Esophagus muscularis mucosa (tissue), 3 donors: Measurements from ENCODE around the gene HCCS.

Experiments used
- CTCF ChIP-seq, 3 experiments: fragments of 200-600 bp in 2 of 3; fragments of 450-650 bp in 1 of 3; sonication (generic) in 2 of 3; IDR thresholded peaks; one replicate each; pipeline ENCODE4 v1.5.1; 2017 to 2019; ENCODE audit warnings: antibody characterized with exemption in 3 of 3, mild to moderate bottlenecking in 2 of 3, moderate library complexity in 1 of 3
- POLR2A ChIP-seq: fragments of 450-650 bp; IDR thresholded peaks from one replicate; pipeline ENCODE4 v1.6.1; 2017; ENCODE audit warnings: antibody characterized with exemption, moderate library complexity, mild to moderate bottlenecking, low read depth

DNA sequence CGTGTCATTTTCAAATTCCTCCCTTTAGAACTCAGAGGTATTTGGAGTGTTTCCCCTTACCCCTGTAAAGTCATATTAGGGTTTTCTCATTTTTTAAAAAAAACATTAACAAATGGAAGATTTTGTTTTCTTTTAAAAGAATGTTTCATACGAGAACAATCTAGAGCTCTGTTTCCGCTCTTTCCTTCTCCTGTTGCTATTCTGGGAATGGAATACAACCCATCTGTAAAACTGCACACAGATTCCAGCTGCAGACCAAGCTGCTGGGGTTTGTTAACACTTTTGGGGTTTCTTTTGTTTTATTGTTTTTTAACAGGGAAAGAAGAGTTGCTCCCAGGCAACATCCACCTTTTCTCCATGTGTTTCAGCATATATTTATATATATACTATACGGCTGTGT is 61.3 kb downstream of the HCCS start:
- TF ChIP-seq POLR2A (no peak), CTCF (IDR thresholded peaks at IDR 0.05) (no peak)
